ENCODE results near the gene DCDC2C.

DNA sequence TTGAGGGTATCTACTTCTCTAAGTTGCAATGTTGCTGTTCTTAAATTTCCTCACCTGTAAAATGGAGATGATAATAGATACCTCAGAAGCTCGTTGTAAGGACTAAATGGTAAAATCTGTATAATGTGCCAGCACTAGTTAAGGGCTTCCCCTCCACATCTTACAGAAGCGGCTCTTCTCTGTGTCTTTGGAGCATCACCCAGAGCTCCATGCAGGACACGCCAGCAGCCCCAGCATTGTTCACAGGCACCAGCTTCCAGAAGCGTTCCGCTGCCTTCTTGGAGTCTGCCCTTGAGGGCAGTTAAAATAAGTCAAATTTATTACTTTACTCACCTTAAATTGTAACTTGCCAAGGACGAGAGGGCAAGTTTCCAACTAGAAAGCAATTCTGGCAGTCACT, 5.8 kb downstream of the DCDC2C start:
- TF ChIP-seq CTCF (IDR thresholded peaks at IDR 0.05; ENCODE audit: low read depth, low read length): no peak
- no peak for TF ChIP-seq EZH2phosphoT487 (IDR thresholded peaks at IDR 0.05; ENCODE audit: low read depth)
